NCI-H446 treated with DMSO at 0.1 percent for 48 hours (cell line): ENCODE data around the gene DLK1.

ENCODE experiments used
- DNase-seq: peaks from one replicate; lab custom pipeline; 2025; lab: John Stamatoyannopoulos, UW

DLK1 gene

GRCh38 chr14:100762089-100762515 is 35.4 kb downstream of the DLK1 start:
- DNase-seq, result no peak

GRCh38 chr14:100762901-100763300 is 36.2 kb downstream of the DLK1 start:
- no peak for DNase-seq

- no peak for DNase-seq
These were observed 37.9 kb downstream of the DLK1 start for GRCh38 chr14:100764471-100765115.

GRCh38 chr14:100765296-100765695 is 38.6 kb downstream of the DLK1 start:
- no peak for DNase-seq

GRCh38 chr14:100765991-100766390 is 39.3 kb downstream of the DLK1 start:
- DNase-seq, result no peak

GRCh38 chr14:100767003-100767787 is 40.5 kb downstream of the DLK1 start:
- DNase-seq, result no peak

GRCh38 chr14:100767788-100768536 is 41.3 kb downstream of the DLK1 start:
- no peak for DNase-seq

- DNase-seq, result no peak
These were observed 42.6 kb downstream of the DLK1 start for GRCh38 chr14:100769035-100769939.

- DNase-seq, result no peak
These were observed 43.4 kb downstream of the DLK1 start for GRCh38 chr14:100770046-100770445.

GRCh38 chr14:100770605-100771120 is 44.0 kb downstream of the DLK1 start:
- DNase-seq, result no peak

GRCh38 chr14:100771121-100771800 is 44.6 kb downstream of the DLK1 start:
- DNase-seq, result no peak

GRCh38 chr14:100772607-100773165 is 46.0 kb downstream of the DLK1 start:
- DNase-seq, result no peak

GRCh38 chr14:100773331-100774163 is 46.9 kb downstream of the DLK1 start:
- no peak for DNase-seq

- DNase-seq, result no peak
These were observed 47.5 kb downstream of the DLK1 start for GRCh38 chr14:100774164-100774537.

GRCh38 chr14:100775351-100775830 is 48.7 kb downstream of the DLK1 start:
- DNase-seq, result no peak

GRCh38 chr14:100775831-100776591 is 49.3 kb downstream of the DLK1 start:
- no peak for DNase-seq

- DNase-seq, result no peak
These were observed 50.1 kb downstream of the DLK1 start for GRCh38 chr14:100776681-100777365.

GRCh38 chr14:100777366-100777817 is 50.7 kb downstream of the DLK1 start:
- DNase-seq, result no peak
